Panc1 (cell line): Measurements from ENCODE around the gene PTK6.

Experiments
- POLR2AphosphoS5 ChIP-seq: IDR thresholded peaks from 2 replicates; pipeline ENCODE4 v1.6.1; 2012; ENCODE audit warnings: mild to moderate bottlenecking, low read depth, low read length, moderate library complexity
- SIN3A ChIP-seq: IDR thresholded peaks from 2 replicates; pipeline ENCODE4 v1.6.1; 2012; ENCODE audit warnings: low read depth, mild to moderate bottlenecking, low read length, moderate library complexity, borderline replicate concordance; ENCODE audit not compliant: insufficient read depth
- TCF7L2 ChIP-seq: IDR thresholded peaks from 2 replicates; pipeline ENCODE4 v1.6.1; 2011; ENCODE audit warnings: mild to moderate bottlenecking, low read depth, low read length, inconsistent platforms
- TF ChIP-seq, protein P1 (sequence below): fragments of 450-650 bp; IDR thresholded peaks from 2 replicates; pipeline ENCODE4 v1.5.1; 2017; ENCODE audit warnings: mild to moderate bottlenecking
- TF ChIP-seq, protein P2 (sequence below), 2 experiments: IDR thresholded peaks; 2 replicates each; pipeline ENCODE4 v1.6.1; 2011 to 2012; ENCODE audit warnings: low read depth in 2 of 2, control low read depth in 1 of 2, low read length in 1 of 2, mild to moderate bottlenecking in 1 of 2, moderate library complexity in 1 of 2; ENCODE audit not compliant: insufficient read depth in 1 of 2

DNA sequence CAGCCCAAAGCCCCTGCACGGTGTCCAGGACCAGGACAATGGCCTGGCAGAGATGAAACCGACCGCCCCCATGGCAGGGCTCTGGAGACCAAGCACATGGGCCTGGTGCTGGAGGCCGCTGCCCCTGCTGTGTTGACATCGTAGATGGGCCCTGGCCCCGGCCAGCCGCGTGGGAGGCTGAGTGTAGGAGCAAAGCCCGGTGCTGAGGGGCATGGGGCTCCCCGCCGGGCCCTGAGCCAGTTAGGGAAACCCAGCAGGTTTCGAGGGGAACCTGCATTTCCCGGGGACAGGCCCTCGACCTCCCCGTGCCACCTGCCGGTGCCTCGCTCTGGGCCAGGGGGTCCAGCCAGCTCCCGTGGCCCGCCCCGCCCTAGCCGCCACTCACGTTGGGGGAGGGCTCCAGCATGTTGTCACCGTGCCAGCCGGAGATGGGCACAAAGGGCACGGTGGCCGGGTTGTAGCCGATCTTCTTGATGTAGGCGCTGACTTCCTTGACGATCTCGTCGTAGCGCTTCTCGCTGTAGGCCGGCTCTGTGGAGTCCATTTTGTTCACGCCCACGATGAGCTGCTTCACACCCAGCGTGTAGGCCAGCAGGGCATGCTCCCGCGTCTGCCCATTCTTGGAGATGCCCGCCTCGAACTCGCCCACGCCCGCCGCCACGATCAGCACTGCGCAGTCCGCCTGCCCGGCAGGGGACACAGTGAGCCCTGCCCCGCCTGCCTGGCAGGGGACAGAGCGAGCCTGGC is 42.6 kb downstream of the PTK6 start:
- TF ChIP-seq, protein P1, sequence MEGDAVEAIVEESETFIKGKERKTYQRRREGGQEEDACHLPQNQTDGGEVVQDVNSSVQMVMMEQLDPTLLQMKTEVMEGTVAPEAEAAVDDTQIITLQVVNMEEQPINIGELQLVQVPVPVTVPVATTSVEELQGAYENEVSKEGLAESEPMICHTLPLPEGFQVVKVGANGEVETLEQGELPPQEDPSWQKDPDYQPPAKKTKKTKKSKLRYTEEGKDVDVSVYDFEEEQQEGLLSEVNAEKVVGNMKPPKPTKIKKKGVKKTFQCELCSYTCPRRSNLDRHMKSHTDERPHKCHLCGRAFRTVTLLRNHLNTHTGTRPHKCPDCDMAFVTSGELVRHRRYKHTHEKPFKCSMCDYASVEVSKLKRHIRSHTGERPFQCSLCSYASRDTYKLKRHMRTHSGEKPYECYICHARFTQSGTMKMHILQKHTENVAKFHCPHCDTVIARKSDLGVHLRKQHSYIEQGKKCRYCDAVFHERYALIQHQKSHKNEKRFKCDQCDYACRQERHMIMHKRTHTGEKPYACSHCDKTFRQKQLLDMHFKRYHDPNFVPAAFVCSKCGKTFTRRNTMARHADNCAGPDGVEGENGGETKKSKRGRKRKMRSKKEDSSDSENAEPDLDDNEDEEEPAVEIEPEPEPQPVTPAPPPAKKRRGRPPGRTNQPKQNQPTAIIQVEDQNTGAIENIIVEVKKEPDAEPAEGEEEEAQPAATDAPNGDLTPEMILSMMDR: no peak
- TF ChIP-seq TCF7L2 (no peak), POLR2AphosphoS5 (no peak), SIN3A (no peak)
- TF ChIP-seq, protein P2, sequence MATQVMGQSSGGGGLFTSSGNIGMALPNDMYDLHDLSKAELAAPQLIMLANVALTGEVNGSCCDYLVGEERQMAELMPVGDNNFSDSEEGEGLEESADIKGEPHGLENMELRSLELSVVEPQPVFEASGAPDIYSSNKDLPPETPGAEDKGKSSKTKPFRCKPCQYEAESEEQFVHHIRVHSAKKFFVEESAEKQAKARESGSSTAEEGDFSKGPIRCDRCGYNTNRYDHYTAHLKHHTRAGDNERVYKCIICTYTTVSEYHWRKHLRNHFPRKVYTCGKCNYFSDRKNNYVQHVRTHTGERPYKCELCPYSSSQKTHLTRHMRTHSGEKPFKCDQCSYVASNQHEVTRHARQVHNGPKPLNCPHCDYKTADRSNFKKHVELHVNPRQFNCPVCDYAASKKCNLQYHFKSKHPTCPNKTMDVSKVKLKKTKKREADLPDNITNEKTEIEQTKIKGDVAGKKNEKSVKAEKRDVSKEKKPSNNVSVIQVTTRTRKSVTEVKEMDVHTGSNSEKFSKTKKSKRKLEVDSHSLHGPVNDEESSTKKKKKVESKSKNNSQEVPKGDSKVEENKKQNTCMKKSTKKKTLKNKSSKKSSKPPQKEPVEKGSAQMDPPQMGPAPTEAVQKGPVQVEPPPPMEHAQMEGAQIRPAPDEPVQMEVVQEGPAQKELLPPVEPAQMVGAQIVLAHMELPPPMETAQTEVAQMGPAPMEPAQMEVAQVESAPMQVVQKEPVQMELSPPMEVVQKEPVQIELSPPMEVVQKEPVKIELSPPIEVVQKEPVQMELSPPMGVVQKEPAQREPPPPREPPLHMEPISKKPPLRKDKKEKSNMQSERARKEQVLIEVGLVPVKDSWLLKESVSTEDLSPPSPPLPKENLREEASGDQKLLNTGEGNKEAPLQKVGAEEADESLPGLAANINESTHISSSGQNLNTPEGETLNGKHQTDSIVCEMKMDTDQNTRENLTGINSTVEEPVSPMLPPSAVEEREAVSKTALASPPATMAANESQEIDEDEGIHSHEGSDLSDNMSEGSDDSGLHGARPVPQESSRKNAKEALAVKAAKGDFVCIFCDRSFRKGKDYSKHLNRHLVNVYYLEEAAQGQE (IDR thresholded peaks at IDR 0.05; ENCODE audit: insufficient read depth in 1 of 2, low read depth in 2 of 2, low read length in 1 of 2): no peak
